Fibroblast of upper back skin (primary cell): Measurements from ENCODE around the gene EZH1.
"Not testable (repeated sequence)": the region's sequence is repeated elsewhere in the genome, so short reads cannot be mapped to it uniquely, and the experiment has no call there.

Experiments used
- DNase-seq: peaks from one replicate; pipeline ENCODE4 v3.0.0-alpha.2; 2013

The EZH1 gene

GRCh38 chr17:42680331-42680808 lies 64.5 kb downstream of the EZH1 start:
- DNase-seq = peak; percentile 20

DNA sequence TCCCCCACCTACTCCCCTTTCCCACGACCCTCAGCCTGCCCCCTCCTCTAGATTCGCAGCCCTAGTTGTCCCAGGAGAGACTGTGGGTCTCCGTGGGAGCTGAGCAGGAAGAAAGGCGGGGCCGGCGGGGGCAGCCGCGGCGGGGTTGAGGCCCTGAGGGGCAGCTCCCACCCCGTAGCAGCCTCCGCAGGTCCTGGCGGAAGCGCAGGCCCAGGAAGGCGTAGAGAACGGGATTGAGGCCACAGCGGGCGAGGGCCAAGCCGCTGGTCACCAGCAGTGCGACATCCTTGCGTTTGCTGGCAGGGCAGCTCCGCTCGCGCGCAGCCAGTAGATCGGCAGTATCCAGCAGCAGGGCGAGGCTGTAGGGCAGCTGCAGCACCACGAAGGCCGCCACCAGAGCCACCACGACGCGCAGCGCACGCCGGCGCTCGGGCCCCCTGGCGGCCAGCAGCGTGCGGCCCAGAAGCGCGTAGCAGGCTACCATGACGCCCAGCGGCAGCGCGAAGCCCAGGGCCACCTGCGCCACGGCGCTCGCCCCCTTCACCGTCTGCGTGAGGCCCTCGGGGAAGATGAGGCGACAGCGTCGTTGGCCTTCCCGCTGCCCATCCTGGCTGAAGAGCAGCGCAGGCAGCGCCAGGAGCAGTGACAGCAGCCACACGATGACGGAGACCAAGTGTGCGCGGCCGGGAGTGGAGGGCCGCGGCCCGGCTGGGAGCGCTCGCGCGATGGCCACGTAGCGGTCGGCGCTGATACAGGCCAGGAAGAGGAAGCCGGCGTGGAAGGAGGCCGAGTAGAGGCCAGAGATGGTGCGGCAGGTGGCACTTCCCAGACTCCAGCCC lies 65.1 kb downstream of the EZH1 start:
- DNase-seq = peak; percentile 66

- DNase-seq = peak; percentile 65
Measured at GRCh38 chr17:42678951-42679491, 65.8 kb downstream of the EZH1 start.

DNA sequence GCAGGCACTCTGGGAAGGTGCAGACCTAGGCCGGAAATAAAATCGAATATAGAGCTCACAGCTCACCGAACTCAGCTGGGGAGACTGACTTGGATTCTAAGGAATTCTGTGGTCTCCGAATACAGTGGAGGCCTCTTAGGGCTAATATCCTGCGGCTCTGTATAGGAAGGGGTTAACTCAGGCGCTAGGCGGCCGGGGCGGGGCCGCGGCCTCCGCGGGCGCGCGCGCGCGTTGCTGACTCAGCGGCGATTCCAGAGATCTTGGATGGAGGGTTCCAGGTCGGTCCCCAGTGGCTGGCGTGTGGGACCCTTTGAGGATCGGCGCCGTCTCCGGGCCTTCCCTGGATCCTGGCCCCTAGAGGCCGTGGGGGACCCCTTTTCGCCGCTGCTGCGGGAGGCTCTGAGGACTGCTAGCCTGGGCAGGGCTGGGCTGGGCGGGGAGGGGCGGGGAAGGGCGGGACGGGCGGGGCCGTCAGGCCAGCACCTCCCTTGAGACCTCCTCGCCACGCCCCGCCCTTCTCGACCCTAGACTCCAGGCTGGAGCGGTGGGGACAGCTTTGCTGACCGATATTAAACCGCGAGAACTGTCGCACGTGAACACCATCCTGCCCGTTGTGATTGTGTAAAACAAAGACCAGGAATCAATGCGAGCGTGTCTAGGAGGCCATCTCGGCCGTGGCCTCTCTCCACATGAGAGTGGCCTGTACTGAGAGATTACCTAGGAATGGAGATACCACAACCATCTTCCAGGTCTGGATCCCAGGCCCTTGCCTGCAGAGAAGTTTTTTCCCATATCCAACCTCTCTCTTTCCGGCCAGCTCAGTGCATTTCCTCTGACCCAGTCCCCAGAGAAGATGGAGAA lies 66.7 kb downstream of the EZH1 start:
- peak; percentile 89 for DNase-seq

GRCh38 chr17:42677012-42677857 lies 67.6 kb downstream of the EZH1 start:
- peak; percentile 100 for DNase-seq

DNA sequence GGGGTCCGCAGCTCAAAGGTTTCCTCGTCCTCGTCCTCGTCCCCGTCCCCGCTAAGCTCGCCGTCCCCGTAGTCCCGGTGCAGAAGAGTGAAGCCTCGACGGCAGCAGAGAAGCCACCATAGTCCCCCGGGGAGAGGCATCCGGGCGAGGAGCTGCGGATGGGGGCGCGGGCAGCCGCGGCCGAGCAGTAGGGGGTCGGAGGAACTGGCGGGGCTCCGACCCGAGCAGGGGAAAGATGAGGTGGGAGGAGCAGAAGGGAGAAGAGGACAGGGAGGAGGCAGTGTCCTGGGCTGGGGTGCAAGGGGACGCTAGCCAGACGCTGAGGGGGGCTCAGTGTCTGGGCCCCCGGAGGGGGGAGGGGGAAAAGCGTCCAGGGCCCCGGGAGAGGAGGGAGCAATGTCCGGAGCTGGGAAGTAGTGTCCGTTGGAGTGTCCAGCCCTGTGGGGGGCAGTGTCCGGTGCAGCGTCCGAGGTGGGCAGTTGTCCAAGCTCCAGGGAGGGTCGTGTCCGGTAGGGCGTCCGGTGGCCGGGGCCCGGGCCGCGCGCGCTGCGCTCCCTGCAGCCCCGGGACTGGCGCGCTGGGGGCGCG lies 68.3 kb downstream of the EZH1 start, which contains the start of gene PLEKHH3:
PLEKHH3 (minus strand) TSS at position 571 of the 588 bp plus-strand sequence; CDS start at position 140, 431 bp downstream.
- DNase-seq = peak; percentile 23

DNA sequence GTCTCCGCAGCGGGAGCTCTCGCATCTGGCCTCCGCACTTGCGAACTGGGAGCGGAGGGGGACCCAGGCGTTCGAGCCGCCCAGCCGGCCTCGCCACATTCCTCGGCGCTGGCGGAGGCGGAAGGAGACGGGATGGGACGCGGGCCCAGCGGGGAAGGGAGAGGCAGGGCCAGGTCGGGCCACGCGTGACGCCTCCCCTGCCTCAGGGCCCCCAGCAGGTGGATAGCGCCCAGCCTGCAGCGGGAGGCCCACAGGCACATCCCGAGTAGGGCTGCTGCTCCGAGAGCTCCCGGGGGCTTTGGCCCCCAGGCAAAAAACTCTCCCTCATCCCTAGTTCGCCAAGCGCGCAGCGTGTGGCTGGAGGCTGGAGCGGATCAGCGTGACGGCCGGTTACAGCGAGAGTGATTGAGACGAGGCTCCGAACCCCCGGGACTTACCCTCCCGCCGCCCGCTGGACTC lies 68.8 kb downstream of the EZH1 start:
- DNase-seq = peak; percentile 25

- no peak for DNase-seq
Measured at GRCh38 chr17:42675348-42675964, 69.4 kb downstream of the EZH1 start.

- DNase-seq = no peak
Measured at GRCh38 chr17:42674755-42675347, 70.0 kb downstream of the EZH1 start.

- peak; percentile 60 for DNase-seq
Measured at GRCh38 chr17:42673885-42674754, 70.7 kb downstream of the EZH1 start.

DNA sequence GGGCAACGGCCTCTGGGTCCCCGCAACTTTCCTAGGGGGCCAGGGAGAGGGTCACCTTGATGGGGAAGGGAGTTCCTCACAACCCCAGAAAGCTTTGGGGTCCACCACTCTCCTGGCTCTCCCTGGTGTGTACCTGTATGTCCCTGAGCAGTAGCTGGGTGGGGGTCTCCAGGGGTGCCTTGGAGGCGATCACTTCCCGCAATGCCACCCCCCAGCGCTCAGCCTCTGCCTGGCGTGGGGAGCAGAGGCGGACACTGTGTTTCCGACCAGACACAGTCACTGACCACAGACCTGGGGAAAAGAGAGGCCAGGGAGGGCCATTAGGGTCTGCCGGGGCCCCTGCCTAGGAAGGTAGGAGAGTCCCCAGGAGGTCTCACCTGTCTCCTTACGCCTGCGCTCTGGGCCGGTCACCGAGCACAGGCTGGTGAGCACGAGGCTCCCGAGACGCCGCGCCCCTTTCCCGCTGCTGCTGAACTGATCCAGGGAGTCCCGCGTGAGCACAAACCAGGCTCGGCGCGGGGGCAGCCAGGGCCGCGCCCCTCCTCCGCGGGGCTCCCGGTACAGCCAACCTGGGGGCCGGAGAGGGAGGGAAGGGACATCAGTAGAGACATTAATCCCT lies 71.5 kb downstream of the EZH1 start:
- DNase-seq = no peak

DNA sequence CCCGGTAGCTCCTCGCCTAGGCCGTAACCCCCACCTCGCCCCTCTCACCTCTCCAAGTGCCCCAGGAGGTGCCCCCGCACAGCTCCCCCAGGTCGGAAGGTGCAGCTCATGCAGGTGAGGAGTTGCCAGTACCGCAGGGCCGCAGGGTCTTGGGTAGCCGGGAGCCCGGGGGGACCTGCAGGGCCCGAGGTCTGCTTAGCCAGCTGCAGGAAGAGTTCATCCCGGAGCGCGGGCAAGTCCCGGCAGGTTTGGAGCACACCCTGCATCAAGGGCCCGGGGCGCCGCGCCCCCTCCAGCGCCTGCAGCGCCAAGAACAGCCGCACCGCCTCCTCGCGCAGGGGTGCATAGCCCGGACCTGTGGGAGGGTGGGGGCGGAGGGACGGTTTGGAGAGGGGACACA lies 72.8 kb downstream of the EZH1 start:
- DNase-seq = no peak

DNA sequence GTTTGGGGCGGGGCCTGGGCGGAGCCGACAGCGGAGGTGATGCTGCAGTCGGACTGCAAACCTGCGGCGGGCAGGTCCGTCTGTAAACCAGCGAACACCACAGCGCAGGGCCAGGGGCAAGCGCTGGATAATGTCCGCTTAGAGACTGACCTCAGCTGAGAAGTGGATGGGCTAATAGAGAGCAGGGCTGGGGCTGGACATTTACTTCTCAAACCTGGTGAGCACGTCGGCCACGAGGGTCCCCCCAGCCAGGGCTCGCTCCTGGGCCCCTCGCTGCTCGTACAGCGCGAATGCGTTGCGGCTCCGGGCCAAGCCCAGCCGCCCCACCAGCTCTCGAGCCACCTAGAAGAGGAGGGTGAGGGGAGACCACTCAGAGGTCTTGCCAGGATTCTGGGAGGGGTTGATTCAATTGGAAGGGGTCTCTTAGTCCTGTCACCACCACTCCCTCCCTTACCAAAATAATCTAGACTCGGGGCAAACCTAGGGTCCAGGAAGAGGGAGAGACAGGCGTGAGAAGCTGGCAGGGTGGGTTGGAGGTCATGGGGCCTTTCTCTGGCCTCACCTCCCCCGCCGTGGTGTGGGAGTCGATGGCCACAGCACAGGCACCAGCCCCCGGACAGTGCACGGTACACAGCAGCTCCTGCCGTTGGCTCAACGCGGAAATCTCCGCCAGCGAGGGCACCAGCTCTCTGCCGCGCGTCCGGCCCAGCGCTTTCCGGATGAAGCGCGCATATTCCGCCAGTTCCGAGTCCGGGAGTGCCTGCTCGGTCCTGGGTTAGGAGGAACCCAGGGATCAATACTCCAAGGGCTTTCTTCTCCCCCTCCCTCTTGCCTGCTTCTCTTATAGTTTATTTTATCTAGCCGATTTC lies 73.8 kb downstream of the EZH1 start:
- DNase-seq = no peak

DNA sequence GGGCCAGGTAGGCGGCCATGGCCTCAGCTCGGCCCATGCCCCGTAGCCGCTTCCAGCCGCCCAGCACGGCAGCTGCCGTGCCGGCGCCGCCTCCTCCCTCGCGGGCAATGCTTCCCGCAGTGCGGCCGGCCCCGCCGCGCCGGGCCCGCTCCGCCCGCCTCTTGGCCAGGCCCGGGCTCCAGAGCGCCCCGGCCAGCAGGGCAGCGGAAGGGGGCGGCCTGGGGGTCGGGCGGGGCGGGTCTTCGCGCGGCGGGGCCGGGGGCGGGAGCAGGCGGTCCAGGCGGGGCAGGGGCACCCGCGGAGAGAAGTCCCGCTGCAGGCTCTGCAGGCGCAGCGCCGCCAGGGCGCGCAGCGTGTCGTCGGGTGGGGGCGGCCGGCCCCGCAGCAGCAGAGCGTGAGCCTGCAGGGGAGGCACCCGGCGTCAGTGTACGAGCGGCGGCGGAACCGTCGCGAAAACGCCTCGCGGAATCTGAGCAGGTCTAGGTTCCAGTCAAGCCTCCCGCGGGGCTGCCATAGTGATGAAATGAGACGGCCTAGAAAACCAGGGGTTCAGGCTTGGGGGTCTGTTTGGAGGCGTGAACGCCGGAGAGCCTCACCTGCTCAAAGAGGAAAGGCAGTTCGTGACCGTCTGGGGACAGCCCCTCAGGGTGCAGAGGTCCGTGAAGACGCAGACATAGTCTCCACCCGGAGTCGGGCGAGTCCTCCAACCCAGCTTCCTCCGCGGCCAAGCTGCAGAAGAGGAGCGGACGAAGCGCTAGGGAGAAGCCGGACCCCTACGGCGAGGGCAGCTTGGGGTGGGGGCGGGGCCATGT lies 74.7 kb downstream of the EZH1 start:
- no peak for DNase-seq

DNA sequence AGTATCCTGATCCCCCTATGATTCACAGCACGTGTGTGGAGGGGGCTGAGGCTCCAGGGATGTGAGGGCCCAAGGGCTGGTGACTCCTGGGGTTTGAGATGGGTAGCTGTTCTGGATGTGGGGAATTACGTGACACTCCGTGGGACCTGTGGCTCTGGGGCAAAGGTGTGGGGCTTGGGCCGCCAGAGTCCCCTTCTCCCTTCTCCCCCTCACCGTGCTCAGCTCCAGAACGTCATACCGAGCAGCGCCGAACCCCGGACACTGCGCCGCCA lies 75.2 kb downstream of the EZH1 start:
- no peak for DNase-seq

DNA sequence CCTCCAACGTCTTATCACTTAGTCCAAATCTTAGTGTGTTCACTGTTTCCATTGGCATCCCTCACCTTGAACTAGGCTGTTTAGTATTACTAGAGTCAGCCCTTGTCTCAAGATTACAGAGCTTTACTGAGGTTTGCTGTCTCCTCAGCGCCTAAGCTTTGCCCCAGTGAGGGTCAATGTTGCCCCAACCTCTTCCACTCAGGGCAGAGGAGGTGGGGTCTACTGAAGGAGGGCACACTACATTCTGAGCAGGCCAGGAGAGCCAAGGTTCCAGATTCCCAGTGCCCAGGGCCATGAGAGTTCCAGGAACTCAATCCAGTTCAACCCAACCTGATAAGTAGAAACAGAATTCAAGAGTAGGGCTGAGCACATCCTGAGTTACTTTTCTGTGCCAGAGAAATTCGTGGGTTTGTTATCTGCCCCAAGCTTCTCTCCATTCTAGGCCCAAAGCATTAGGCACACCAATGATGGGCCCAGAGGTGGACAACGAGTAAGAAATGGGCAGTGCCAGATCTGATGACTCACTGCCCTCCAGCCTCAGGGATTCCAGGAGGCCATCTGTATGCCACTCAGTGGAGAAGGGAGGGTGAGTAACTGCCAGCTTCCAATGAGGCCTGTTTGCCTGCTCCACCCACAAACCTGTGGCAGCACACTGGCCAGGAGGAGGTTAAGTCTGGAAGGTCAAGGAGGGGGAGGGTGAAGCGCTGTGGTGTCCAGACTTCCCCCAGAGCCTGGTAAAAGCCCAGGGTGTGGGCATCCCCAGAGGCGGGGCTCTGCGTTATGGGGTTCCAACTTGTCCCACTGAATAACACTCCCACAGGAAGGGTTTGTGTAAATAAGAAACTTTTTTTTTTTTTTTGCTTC lies 77.5 kb downstream of the EZH1 start:
- DNase-seq = peak; percentile 47

DNA sequence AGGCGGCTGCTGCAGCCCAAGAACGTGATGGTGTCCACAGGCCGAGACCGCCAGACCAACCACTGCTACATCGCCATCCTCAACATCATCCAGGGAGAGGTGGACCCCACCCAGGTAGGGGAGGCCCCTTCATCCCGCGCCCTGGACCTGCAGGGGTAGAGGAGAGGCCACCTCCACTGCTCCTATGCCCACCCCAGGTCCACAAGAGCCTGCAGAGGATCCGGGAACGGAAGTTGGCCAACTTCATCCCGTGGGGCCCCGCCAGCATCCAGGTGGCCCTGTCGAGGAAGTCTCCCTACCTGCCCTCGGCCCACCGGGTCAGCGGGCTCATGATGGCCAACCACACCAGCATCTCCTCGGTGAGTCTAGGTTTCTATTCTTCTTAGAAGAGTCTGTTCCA lies 78.7 kb downstream of the EZH1 start:
- DNase-seq = not testable (repeated sequence)
